Stimulated activated CD4-positive, alpha-beta T cell treated with anti-CD3 and anti-CD28 coated beads, Interleukin-2, amount 100 ng/mL, for 4 hours (primary cell): Measurements from ENCODE around the gene DUSP10.
A peak's percentile ranks its signal among the peaks of the same experiment; 100 is the strongest.

Experiments
- DNase-seq: peaks from one replicate; pipeline ENCODE4 v3.0.0-alpha.2; 2020; ENCODE audit warnings: low read depth

The DUSP10 gene

DNA sequence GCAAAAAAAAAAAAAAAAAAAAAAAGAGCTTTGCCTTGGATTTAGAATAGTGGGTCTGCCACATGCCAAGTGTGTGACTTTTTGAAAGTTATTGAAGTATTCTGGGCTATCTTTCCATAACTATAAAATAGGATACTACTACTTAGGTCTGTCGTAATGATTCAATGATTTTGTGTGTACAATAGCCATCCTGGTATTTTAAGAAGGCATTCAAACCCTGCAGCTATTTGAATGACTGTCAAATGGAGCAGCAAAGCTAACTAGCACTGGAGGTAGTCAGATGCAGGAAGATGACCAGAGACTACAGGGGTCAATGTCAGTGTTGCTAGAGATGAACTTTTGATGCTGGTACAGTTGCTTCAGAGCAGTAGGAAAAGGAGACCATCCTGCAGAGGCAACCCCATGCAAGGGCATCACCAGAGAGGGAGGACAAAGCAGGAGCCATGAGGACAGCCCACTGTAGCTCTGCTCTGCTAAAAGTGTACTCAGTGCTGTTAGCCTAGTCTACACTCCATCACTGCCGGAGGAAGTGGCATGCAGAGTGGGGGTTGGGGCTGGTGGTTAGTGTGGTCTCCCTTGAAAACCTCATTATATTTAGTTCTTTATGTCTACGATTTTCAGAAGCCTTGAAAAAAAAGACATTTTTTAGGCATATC, 29.0 kb downstream of the DUSP10 start:
- DNase-seq, result peak; percentile 49

DNA sequence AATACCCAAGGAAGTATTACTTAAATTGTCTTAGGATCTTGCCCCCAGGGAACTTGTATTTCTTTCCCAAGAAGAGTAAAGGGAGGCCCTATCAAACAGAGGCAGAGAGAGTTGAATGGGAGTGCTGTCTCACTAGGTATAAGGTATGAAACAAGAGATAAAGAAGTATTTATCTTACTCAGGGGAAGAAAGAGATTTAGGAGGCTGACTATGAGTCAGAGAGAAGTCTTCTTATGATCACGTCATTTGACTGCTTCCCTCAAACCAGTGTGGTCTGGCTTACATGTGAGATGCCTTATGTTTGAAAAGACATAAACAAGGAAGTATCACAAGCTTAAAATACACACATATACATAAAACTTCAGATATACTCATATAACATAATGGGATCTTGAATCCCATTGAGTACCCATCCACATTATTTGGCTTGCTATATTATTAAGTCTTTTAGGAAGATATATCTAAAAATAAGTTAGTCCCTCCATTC, 29.6 kb downstream of the DUSP10 start:
- DNase-seq, result peak; percentile 18

GRCh38 chr1:221711656-221712055, 30.2 kb downstream of the DUSP10 start:
- DNase-seq, result no peak

GRCh38 chr1:221711063-221711577, 30.8 kb downstream of the DUSP10 start:
- DNase-seq, result no peak

DNA sequence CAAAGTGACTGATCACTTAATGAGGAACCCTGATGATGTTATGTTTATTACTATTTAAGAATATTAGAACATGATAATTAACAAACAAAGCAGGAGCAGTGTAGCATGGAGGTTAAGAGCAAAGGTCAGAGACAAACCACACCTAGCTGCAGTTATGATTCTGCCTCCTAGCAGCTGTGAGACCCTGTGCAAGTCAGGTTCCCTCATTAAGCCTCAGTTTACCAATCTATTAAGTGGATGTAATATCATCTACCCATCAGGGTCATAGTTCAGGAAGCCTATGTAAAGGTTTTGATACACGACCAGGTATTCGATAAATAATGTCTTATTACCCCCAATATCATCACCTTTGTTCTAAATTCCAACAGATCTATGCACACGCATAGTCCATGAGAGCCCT, 32.0 kb downstream of the DUSP10 start:
- no peak for DNase-seq

DNA sequence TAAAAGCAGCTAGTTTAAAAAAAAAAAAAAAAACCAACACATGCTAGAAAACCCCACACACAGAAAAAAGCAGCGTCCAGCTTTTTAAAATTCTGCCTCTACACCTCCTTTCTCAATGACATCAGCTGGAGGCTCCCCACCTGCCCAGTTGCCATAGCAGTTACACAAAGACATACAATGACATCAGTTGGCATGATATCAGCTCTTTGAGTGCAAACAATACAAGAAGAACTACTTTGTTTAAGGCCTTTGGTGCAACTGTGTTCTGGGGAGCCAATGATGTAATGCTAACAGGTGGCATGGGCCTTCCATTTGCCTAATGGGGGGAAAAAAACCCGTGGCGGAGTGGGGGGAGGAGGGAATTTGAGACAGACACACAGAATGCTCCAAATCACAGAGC, 32.9 kb downstream of the DUSP10 start:
- peak; percentile 13 for DNase-seq

DNA sequence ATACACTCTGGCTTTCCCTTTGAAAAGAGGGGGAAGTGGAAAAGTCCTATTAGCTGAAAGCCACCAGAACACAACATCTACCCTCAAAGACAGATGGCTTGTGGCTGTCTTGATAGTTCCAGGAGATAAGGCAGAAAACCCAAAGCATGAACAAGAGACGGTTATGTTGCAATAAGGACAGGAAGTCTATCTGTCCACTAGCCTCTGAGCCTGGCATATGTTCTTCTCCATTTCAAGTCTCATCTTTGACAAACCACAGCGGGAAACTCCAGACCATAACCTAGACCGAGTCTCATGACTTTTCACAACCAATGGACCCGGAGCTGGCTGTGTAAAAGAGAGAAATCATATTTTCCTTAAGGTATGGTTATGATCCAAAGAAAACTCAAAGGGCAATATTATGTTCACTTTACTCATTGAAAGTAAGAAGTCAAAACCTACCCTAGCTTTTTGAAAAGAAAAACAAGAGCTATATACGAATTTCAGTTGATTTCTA, 33.8 kb downstream of the DUSP10 start:
- peak; percentile 13 for DNase-seq

DNA sequence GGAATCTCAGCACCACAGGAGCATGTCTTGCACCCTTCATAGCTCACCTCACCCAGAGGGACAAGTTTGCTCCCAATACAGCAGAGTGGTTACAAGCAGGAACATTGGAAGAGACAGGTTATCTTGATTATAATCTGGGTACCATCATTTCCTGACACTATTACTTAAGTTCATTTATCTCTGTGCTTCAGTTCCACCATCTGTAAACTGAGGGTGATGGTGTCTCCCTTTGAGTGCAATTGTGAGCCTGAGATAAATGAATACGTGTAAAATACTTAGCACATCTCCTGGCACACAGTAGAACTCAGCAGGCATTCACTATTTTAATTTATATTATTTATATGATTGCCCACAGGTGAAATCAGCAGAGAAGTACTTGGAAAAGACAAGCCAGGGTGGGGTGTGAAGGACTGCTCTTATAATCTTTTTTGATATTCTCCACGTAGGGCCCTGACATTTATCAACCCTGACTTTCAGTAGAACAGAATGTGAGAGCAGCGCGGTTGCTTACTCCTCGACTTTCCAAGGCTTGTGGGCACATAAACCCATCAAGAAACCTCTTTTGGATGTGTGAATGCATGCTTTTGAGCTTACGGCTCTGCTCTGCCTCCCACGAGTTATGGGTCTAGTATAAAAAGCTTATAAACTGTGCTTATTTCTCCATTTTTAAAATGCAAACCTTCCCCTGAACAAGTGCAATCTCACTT, 34.9 kb downstream of the DUSP10 start:
- no peak for DNase-seq

GRCh38 chr1:221706191-221706590, 35.7 kb downstream of the DUSP10 start:
- no peak for DNase-seq

DNA sequence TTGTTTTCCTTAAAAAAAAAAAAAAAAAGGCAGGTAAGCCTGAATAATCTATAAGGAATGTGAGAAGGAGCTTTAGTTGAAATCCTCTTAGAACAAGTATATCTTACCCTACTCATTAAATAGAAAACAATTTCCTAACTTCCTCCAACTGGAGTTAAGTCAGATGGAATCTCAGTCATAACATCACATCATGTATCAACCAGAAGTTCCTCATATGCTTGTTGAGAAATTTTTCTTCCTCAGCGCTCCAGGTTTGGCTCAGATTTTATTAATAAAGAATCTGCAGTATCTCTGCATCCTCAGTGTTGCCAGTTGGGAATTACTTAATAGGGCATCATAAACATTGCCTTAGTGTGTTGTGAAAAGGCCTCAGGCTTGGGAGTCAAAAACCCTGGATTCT, 37.6 kb downstream of the DUSP10 start:
- DNase-seq, result no peak

DNA sequence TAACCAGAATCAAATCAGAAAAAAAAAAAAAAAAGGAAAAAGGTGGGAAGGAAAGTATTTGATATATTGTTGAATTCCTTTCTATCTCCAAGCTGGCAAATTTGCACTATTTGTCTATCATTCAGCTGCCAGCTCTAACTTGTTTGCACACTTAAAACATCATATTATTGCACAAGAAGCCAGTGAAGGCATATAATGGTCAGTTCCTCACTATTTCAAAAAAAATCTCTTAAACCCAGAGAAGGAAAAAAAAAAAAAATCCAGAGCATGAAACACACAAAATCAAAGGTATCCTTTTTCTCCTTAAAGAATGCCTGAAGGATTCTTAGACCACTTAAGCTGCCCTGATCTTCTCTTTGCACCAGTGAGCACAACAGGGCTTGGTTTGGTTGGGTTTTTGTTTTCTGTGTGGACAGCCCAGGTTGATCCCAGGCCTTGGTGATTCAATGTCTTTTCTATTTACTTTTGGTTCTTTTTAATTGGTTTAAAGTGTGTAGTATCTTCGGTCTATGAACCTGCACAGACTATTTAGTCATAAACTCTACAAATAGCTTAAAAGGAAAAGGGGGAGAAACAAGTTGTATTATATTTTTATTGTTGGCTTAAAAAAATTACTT, 40.2 kb downstream of the DUSP10 start:
- DNase-seq, result no peak

GRCh38 chr1:221700948-221701347, 40.9 kb downstream of the DUSP10 start:
- DNase-seq, result no peak

DNA sequence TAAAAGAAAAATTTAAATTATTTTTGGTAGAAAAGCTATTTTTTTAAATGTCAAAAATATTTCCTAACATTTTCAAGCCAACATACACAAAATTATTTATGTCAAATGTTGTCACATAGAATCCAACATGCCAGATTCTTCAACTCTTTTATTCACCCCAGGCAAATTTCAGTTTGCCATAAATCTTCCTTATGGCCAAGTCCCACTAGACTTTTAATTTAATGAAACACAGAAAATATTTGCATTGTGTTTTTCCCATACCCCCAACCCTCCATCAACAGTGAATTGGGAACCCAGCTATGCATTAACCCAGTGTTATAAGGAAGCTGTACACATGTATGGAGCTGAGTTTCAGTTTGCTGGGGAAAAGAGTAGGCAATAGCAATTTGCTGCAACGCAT, 41.4 kb downstream of the DUSP10 start:
- DNase-seq, result no peak

DNA sequence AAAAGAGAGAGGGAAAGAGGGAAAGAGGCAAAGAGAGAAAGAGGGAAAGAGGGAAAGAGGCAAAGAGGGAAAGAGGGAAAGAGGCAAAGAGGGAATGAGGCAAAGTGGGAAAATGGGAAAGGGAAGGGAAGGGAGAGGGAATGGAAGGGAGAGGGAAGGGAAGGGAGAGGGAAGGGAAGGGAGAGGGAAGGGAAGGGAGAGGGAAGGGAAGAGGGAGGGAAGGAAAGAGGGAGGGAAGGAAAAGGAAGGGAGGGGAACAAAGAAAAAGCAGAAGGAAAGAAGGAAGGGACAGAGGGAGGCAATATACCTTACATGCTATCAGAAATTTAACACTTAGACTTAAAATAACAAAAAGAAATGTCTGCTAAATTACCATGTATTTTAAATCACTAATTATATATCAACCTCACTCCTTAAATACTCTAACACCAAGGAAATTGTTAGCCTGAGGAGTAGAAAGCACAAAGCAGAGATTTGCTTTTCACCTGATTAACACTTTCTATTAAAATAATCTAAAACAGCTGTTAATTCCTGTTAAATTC, 41.8 kb downstream of the DUSP10 start:
- no peak for DNase-seq

DNA sequence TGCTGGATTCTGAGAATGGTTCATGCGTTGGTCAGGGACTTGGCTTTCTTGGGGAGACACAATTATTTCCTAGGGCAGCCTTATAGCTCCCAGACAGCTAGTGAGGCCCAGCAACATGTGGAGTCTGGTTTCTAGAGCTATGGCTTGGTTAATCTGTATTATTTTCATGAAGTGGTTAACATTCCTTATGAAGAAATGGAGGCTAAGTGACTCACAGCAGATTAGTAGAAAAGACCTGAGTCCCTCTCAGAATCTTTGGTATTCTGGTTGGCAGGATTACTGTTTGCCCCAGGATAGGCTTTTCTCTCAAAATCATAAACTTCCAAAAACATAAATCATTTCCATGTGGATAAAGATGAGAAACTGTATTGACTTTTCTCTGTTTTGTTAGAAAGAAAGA, 42.3 kb downstream of the DUSP10 start:
- DNase-seq, result no peak

GRCh38 chr1:221698579-221699349, 43.1 kb downstream of the DUSP10 start:
- DNase-seq, result no peak

- DNase-seq, result no peak
These were observed 43.9 kb downstream of the DUSP10 start for GRCh38 chr1:221697923-221698425.

DNA sequence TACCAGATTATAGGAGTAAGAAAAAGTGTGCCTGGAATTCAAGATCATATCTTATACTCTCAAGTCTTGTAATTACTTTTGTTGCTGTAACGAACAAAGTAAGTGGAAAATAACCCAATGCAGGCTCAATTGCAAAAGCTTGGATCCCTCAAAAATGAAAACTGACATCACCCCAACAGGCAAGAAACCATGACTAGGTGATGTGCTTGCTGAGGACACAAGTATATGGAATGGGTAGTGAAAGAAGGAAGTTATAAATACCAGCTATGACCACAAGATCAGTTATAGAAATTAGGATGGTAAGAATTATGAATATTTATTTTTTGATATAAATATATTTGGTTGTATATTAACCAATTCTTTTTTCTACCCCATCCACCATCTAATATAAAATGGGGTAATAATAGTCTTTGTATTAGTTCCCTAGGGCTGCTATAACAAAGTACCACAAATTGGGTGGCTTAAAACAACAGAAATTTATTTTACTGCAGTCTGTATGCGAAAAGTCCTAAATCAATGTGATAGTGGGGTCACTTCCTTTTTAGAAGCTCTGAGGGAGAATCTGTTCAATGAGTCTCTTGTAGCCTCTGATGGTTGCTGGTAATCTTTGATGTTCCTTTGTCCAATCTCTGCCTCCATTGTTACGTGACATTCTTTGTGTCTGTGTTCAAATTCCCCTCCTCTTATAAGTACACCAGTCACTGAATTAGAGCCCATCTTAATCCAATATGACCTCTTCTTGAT, 45.0 kb downstream of the DUSP10 start:
- no peak for DNase-seq

GRCh38 chr1:221696027-221696426, 45.9 kb downstream of the DUSP10 start:
- DNase-seq, result no peak

GRCh38 chr1:221695301-221695700, 46.6 kb downstream of the DUSP10 start:
- DNase-seq, result no peak

GRCh38 chr1:221694109-221694508, 47.8 kb downstream of the DUSP10 start:
- no peak for DNase-seq
